ENCODE results near the gene PCNX2.

PCNX2 gene

GRCh38 chr1:233316473-233316872 is 20.9 kb upstream of the PCNX2 start:
- no peak for DNase-seq

- DNase-seq = no peak
These were observed 20.3 kb upstream of the PCNX2 start for GRCh38 chr1:233315718-233316301.

GRCh38 chr1:233313434-233314155 is 18.1 kb upstream of the PCNX2 start:
- DNase-seq = no peak

- peak in 1 of 2 experiments; percentile 67 for DNase-seq
These were observed 9.1 kb upstream of the PCNX2 start for GRCh38 chr1:233304489-233305102.

DNA sequence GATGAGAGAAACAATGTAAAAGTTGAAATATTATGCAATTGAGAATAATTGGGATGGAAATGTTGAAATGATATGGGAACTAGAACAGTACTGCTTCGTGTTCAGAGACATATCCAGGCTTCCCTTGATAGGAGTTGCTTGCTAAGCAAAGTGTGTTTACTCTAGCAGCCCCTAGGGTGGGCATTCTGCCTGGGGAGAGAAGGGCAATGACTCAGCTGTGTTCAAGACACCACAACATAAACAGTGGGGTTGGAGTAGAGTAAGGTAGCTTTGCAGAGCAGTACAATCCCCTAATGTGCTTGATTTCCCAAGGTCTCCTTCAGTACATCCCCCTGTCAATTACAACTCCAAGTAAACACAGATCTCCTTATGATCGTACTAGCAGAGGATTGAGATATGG is 4.8 kb upstream of the PCNX2 start:
- DNase-seq = no peak

GRCh38 chr1:233299450-233299849 is 3.9 kb upstream of the PCNX2 start:
- DNase-seq = no peak

GRCh38 chr1:233295975-233296322 is 424 bp upstream of the PCNX2 start:
- DNase-seq = no peak

DNA sequence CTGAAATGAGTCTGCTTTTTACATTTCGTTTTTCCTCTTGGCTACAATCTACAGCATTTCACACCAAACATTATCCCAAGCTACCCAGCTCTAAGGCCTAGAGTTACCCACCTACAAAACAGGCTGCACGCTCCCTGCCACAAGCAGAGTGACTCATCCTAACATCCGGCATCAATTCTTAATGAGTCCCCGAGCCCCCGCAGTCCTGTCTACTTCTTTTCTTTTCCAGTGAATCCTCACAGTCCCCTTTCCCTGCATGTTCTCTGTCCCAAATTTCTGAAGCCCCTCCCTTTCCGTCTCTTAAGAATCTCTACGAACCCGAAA is 650 bp downstream of the PCNX2 start:
- DNase-seq = peak in 1 of 2 experiments; percentile 32

DNA sequence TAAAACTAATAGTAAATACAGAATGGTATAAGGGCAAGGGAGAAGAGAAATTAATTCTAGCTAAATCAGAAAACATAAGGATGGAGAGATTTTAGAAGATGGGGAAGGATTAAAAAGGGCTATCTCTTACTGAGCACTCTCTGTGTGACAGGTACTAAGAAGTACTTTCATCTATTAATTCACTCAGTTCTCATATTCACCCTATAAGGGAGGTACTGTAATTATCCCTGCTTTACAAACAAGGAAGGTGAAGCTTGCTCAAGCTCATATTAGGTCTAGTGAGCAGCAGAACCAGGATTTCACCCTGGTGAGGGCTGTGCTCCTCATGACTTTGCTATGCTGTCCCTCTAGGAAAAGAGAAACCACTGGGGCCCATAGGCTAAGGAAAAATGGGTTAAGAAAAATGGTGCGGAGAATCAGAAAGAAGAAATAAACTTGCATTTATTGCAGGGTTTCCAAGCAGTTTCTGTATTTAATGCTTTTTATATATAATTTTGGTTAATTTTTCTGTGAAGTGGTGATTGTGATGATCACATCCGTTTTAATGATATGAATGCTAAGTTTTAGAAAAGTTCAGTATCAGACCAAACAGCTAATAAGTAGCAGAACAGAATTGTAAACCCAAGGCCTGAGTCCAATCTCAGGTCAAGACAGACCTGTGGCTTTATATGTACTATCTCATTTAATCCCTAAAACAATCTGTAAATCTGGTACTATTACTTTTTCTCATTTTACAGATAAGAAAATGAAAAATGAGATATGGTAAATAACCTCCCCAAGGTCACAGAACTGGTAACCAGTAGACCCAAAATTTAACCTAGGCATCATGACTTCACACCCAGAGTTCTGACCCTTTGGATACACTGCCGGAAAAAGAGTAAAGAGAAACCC is 1.7 kb downstream of the PCNX2 start:
- DNase-seq = no peak

DNA sequence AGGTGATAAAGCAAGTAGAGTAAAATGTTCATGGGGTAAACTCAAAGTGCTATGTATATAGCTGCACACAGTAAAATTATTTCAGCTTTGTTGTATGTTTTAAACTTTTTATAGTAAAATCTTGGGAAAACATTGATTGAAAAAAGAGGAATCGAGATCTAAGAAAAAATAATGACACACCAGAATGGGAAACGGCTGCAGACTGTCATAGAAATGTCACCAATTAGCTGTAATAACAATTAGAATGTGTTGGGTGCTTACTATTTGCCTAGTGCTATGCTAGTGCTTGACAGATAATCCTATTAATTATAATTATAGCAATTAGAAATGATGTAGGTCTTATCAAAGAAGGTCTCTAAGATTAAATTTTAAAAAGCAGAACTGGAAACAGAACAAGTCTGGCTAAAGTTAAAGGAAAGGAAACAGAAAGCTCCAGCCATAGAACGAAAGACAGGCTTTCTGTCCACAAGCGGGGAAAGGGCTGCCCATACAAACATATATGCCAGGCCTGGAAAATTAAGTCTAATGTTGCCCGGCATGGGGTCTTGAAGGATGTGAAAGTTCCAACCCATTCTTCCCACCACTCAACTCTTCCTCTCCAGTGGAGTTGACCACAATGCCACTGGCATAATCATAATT is 5.0 kb downstream of the PCNX2 start:
- no peak for DNase-seq

- DNase-seq = no peak
These were observed 5.8 kb downstream of the PCNX2 start for GRCh38 chr1:233289676-233290075.

- no peak for DNase-seq
These were observed 13.0 kb downstream of the PCNX2 start for GRCh38 chr1:233282582-233282886.

DNA sequence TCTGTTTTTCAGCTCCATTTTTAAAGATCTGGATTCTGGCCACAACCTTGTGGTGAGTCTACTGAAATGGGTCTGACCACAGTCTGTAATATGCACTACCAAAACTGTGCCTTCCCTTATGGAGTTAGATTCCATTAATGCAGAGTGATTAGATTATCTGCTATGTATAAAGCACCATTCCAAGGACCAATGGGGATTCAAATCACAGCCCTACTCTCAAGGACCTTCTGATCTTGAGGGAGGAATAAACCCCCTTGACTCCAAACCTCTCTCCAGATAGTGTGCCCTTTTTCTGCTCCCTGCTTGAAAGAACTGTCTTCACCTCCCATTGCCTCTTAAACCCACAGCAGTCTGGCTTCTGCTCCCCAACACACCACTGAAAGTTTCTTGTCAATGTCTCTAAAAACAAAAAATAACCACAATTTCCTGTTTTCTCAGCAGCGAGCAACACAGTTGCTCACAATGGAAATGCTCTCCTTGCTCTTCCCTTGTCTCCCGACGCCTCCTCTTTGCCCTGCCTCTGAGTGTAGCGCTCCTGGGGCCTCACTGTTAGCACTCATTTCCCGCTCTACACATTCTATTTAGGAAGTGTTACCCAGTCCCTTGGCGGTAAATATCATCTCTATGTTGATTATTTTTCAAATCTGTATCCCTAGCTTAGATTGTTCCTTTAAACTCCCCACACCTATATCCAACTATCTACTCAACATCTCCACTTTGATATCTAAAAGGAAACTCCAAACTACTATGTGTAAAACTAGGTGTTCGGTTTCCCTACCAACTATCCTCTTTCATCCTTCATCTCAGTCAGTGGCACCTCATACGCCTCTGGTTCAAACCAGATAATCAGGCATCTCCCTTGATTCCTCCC is 13.6 kb downstream of the PCNX2 start:
- no peak for DNase-seq

DNA sequence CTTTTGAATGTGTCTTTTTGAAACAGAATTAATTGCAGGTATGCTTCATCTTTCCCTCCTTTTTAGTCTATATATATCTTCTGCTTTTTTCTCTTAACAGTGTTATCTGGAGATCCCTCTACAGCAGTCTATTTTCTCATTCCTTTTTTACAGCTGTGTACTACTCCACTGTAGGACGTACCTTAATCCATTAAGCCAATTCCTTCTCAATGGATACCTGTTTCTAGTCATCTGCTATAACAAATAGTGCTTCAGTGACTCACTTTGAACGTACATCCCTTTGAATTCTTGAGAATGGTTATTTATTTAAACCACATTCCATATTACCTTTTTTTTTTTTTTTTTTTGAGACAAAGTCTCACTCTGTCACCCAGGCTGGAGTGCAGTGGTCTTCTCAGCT is 15.6 kb downstream of the PCNX2 start:
- no peak for DNase-seq

- no peak for DNase-seq
These were observed 16.9 kb downstream of the PCNX2 start for GRCh38 chr1:233278631-233279030.

DNA sequence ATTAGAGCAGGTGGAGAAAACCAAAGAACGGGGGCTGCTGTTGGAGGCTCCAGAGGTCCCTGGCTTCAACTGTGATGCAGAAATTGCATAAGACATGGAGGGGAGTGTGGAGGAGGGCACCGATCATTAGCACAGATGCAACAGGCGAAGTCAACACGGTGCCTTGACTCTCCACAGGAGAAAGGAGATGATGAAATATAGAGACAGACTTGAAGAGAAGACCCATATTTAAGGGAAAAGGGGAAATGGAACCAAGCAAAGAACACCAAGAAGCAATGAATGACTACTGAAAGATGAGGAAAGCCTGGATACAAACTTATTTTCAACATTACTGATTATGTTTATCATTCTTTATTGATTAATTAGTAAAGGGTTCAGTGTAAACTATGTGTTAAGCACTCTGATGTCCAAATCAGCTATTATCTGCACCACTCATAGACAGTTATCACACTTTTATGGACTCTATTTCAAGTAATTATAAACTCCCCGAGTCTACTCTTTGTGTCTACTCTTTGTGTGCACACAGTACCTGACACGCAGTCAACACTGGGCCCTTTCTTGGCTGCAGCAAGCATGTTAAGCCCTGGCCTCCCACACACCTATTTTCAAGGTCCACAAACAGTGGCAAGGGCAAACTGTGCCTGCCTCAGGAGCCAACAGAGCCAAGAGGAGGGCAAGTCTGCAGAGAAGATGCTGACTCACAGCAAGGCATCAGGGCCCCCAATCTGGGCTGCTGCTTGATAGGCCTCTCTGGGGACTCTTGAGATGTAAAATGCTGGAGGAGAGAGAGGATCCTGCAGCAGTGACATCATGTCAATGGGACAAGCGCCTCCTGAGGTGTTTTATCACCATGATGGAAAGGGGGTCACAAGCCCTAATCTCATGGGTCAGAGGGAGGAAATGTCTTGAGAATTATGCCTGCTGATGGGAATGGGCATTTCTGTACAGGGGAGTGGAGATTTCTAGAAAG is 17.6 kb downstream of the PCNX2 start:
- DNase-seq = no peak

DNA sequence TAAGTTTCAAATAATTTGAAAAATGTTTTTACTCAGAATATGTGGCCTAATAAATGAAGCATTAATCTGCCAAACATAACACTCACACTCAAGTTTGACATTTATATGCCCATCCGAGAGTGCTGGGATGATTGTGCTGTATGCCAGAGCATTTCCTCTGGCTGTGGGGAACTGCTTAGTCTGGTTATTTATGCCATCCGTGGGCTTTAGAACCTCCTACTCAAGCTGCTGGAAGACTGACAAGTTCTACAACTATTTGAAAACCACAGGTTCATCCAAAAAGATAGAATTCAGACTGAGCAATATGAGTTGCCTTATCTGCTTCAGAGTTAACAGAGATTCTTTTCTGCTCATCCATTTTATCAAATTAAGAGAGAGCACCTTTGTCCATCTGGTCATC is 25.9 kb downstream of the PCNX2 start:
- no peak for DNase-seq

- no peak for DNase-seq
These were observed 27.0 kb downstream of the PCNX2 start for GRCh38 chr1:233268389-233269022.

DNA sequence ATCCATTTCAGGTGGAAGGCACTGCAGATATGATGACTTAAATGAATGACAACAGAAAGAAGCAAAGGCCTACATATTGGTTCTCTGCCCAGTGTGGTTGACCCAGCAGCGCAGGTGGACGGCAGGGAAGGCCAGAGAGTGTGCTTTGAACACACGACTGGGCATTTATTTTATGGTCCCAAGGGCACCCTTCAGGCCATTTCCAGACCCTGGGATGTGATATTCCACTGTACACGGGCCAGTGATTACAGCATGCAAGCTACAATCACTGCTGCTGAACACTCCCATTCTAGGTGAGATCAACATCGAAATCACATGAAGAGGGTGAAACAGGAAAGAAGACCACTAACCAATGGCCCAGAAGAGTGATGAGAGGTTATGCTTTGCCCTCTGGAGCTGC is 33.8 kb downstream of the PCNX2 start:
- DNase-seq = no peak

- DNase-seq = no peak
These were observed 34.3 kb downstream of the PCNX2 start for GRCh38 chr1:233261206-233261605.

GRCh38 chr1:233257786-233258185 is 37.7 kb downstream of the PCNX2 start:
- no peak for DNase-seq
